Caki2 (cell line): Measurements from ENCODE around the gene NHLH1. TPM values are rescaled to one million over a fixed set of nuclear protein-coding genes. Genes with fewer than 3 reads are reported as not detected.

Experiments
- DNase-seq: peaks from one replicate; pipeline ENCODE4 v3.0.0-alpha.2; 2015; ENCODE audit warnings: low read depth
- in situ Hi-C: cut with HindIII; loops from 2 replicates; pipeline ENCODE4 v1.10.0; 2016; ENCODE audit warnings: low sequenced_read_pairs, low pct_unique_long_range_greater_than_20kb, mixed read lengths
- total RNA-seq: library from RNA; depleted of rRNA; stranded (reverse); fragments of >200 nt; shearing (Covaris generic); gene quantifications from 2 replicates; pipeline ENCODE4 v1.2.3, GENCODE V29; 2014; ENCODE audit warnings: low replicate concordance

NHLH1 gene
- total RNA-seq, 1 experiment from 2014 or later, result not detected

DNA sequence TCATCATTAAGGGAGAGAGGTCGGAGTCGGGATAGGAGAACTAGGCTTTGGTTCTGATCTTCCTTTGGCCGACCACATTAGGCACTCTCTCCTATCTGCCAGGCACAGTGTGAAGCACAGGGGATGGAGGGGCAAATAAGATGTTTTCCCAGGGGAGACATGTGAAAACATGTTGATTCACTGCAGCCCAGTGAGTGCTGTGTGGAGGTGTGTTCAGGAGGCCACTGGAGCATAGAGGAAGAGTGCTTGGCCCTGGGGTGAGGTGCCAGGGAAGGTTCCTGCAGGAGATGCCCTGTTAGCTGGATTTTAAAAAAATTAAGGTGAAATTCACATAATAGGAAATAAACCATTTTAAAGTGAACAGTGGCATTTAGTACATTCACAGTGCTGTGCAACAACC, 37.2 kb downstream of the NHLH1 start:
- in situ Hi-C loops, result no loop called here
- no peak for DNase-seq

DNA sequence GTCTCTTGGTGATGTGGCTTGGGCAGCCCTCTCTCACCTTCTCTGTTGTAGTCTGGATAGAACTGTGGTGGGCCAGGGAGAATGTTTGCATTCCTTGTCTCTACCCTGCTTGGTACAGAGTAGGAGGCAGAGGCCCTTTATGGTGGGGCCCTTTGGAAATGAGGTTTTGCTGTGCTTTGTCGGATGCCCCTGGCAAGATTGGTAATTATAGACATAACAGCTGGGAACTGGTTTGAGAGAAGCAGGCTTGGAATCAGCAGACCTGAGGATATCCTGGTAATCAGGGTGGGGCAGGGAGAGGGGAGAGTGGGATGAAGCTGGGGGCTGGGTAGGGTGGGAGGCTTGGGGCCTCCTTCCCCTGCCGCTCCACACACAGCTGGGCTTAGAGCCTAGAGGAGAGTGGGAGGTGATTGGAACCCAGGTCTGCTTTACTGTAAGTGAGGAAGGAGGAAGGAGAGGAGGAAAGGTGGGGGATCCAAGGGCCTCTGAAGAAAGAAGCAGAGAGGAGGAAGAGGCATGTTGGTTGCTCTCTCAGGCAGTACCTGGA, 38.5 kb downstream of the NHLH1 start:
- no peak for DNase-seq
- in situ Hi-C loops, result no loop called here

DNA sequence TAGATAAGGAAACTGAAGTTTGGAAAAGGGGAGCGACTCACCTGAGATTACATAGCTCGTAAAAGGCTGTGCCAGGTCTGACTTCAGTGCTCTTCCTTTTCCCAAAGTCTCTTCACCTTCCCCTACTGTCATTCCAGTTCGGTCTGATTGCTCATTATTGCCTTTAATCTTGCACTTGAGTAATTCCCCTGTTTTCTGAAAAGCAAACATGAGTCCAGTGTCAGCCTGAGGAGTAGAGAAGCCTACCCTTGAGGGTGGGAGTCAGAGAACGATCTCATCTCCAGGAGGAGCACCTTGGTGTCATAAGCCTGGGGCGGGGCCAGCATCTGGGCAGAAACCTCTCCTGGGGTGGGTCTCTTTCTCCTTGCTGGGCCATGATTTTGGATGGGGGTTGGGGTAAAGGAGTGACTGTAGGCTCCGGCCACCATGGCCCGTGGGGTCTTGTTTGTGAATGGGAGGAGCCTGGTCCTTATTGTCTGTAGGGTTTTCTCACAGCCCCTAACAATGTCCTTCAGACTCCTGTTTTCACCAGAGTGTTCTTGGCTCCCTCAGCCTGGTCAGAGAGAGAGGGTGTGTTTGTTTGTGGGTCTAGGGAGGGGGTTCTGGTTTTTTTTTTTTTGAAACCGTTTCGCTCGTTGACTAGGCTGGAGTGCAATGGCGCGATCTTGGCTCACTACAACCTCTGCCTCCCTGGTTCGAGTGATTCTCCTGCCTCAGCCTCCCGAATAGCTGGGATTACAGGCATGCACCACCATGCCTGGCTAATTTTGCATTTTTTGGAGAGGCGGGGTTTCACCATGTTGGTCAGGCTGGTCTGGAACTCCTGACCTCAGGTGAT, 39.5 kb downstream of the NHLH1 start:
- in situ Hi-C loops, result no loop called here
- no peak for DNase-seq

DNA sequence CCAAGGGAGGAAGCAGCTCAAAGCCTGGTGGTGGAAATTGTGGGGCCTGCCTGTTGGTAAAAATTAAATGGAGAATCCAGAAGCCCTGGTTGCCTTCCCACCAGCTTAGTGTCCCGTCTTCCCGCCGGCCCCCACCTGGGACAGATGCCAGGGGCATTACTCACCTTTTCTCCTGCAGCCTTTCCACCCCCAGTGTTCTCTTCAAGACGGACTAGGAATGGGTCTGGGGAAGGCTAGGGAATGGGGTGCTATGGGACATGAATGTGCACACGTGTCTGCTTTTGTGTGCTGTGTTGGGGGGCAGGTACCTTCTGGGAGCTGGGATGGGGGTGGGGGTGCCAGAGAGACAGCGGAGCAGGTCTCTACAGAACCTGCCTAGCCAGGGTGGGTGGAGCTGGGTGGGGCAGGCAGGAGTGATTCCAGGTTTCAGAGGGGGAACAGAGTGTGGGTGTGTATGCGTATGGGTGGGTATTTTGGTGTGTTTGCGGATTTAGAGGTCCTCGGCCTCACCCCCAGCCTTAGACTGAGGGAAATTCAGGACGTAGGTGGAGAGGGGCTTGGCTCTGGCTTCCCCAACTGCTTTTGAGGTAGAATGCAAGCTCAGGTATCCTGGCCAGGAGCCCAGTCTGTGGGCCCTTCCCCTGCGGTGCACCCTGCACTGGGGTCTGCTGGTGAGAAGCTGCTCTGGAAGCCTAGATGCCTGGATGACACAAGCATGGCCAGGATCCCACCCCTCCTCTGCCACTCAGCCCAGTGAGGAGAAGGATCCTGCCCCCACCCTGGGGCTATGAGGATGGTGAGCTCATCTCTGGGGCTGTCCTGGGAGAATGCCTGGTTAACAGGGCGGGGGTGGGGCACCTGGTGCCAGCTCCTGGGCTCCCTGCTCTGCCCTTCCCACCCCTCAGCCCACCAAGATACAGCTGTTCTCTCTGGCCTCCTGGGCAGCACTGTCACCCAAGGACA, 41.2 kb downstream of the NHLH1 start:
- DNase-seq, result no peak
- in situ Hi-C loops, result no loop called here

DNA sequence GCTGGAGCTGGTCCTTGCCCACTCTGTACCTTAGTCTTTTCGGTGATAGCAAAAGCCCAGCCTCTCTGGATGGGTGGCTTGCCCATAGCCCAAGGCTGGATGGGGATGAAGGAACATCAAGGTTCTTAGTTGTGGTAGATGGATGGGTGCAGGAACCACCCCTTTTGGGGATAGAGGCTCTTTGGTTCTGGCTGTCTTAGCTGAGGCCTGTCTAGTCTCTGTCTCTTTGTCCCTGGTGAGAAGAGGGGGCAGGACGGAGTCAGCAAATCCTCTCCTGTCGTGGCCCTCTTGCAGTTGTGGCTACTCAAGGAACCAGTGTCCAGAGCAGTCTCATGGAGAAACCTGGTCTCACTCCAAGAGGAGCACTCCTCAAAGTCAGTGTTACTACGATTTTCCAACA, 42.0 kb downstream of the NHLH1 start:
- DNase-seq, result no peak
- in situ Hi-C loops, result no loop called here

DNA sequence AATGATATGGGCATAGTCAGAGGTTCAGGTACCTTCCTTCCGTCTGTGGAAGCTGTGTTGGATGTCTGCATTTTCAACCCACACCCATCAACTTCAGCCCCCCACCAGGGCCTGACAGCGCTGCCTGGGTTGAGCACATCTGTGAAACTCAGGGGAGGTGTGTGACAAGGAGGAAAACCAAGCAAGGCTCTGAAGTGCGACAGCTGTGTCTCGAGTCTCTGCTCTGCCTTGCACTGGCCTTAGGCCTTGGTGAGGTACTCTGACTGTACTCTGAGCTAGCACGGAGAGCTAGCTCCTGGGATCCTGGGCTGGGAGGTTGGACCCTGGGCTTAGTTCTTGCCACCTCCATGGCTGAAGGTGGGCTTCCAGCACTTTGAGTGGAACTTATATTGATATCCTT, 42.6 kb downstream of the NHLH1 start:
- no peak for DNase-seq
- in situ Hi-C loops, result no loop called here

DNA sequence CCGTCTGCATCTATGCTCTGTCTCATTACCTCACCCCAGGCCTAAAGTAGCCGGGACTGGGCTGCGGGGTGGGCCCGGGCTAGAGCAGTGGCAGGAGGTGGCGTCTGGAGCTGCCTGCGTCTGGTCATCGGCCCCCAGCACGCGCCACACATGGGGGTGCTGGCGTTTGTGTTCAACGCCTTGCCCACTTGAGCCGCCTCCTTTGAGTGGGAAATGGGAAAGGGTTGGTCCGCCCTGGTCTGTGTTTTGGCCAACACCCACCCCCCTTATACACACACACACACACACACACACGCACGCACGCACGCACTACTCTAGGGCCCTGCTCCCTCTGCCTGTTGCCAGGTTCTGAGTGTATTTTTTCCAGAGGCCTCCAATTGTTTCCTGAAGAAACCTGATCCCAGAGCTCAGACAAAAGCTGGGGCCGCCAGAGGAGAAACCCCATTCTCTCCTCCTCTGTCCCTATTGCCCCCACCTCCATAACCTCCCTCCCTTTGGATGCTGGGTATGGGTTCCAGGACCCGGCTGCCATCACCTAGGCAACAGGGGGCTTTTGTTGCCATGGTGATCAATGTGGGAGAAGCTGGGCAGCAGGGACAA, 43.6 kb downstream of the NHLH1 start:
- no peak for DNase-seq
- in situ Hi-C loops, result no loop called here

DNA sequence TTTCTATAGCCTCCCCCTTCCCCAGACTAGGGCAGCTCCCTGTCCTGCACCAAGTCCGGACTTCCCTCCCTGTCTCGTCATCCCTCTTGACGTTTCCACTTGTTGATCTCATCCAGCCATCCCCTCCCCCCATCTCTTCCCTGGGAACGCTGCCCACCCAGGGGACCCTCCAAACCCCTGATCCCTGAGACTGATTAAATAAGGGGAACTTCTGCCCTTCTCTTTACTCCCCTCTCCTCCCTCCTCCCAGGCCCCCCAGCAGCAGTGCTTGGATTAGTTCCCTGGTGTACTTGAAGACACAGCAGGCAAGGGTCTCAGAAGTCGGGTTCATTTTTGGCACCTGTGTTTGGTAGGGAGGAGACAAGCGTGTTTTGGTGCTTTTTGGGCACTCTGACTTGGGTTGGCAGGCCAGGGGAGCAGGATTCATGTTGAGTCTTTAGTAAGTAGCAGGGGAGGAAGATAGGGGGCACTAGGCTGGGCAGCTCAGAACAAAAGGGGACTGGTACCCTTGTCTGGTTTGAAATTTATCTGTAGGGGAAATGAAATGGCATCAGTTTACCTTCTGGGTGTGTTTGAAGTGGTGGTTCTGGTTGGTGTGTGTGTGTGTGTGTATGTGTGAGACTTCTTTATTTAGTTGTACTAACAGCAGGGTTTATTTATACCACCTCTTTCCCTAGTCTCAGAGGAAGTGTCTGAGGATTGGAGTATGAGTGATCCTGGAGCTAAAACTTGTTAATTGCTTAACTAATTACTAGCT, 44.6 kb downstream of the NHLH1 start:
- in situ Hi-C loops, result no loop called here
- DNase-seq, result no peak

DNA sequence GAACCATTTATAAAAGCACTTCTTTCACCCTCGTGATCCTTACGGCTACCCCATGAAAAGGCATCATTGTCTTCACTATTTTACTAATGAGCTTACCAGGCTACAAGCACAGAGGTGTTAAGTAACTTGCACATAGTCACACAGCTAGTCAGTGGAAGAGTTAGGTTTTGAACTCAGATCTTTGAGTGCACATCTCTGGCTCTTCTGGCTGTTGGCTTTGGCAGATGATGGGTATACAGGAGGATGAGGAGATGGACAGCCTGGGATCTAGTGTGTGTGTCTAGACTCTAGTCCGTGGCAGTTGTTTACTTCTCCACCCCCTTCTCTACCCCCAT, 45.1 kb downstream of the NHLH1 start:
- DNase-seq, result no peak
- in situ Hi-C loops, result no loop called here

DNA sequence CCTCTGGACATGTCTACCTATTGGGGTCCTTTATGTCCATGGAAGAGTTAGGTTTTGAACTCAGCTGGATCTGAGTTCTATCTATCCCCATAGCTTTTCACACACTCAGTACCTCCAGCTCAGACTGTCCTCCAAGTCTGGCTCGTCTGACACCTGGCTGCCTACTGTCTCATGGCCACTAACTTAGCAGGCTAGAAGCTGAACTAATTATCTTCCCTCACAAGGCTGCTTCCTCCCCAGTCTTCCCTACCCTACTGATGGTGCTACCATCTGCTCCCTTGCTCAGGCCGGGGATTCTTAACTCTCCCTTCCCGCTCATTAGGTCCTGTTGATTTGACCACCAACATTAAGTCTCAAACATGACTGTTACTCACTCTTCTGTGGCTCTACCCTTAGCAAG, 46.8 kb downstream of the NHLH1 start:
- in situ Hi-C loops, result no loop called here
- no peak for DNase-seq

DNA sequence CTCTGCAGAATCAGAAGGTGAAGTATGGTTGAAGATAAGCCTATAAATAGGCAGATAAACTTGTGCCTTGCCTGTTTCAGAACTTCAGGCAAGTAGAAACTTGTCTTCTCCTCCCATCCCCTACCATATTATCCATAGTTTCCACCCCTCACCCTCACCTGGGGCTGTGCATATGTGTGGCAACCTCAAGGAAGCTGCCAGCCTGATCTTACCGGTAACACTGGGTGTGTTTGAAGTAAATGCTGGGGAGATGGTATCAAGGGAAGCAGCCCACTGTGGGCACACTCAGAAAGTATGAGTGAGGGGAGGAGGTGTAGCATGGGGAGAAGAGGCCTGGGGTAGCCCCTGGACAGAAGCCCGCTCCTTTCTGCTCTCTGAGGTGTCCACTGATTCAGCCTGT, 48.0 kb downstream of the NHLH1 start:
- DNase-seq, result no peak
- in situ Hi-C loops, result no loop called here

DNA sequence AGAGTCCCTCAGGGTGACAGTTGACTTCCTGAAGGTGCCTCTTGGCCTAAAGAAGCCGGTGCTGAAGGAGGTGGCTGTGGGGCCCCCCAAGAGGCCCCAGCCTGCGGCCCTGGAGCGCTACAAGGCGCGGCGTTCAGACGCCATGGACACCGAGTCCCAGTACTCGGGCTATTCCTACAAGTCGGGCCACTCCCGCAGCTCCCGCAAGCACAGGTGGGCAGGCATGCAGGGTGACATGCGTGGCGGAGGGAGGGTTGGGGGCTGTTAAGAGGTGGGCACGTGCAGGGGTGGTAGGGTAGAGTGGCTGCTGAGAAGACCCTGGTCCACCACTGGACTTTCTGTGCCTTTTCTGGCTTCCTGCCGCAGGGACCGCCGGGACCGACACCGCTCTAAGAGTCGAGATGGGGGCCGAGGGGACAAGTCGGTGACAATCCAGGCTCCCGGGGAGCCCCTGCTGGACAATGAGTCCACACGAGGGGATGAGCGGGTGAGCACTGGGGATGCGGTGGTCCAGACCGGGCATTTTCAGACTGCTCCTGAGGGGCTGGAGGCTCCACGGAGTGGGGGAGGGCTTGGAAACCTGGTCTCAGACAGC, 48.9 kb downstream of the NHLH1 start:
- DNase-seq, result no peak
- in situ Hi-C loops, result no loop called here

DNA sequence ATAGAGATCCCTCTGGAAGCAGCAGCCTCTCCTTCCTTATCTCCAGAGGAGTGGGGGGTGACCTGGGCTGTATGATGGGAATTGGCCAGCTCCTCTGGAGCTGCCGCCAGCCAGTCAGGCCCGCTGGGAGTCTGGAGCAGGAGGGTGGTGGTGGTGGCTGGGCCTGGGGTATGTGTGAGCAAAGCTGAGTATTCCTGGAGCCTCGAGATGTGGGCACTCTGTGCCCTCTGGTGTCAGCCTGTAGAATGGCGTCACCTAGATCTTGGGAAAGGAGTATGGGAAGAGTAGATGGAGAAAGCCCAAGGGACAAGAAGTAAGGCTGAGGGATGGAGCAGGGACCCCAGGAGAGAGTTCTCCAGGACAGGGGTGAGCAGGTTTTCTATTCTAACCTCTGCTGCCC, 49.5 kb downstream of the NHLH1 start:
- in situ Hi-C loops, result no loop called here
- peak; percentile 32 for DNase-seq

DNA sequence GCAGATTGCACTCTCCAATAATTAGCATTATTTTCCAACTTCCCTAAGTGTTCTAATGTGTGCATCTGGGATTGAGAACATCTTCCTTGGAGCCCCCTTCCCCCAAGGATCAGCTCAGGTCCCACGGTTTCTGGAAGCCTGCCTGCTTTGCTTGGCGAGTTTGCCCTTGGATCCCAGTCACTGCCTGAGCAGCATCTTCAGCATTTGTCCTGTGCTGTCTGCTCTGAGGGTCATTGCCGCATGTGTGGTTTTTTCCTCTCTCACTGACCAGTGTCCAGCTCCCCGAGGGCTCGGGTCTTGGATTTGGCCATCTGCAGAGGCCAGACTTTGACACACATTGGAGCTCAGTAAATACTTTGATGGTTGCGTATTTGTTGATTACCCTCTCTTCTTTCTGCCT, 51.6 kb downstream of the NHLH1 start:
- no peak for DNase-seq
- in situ Hi-C loops, result no loop called here

DNA sequence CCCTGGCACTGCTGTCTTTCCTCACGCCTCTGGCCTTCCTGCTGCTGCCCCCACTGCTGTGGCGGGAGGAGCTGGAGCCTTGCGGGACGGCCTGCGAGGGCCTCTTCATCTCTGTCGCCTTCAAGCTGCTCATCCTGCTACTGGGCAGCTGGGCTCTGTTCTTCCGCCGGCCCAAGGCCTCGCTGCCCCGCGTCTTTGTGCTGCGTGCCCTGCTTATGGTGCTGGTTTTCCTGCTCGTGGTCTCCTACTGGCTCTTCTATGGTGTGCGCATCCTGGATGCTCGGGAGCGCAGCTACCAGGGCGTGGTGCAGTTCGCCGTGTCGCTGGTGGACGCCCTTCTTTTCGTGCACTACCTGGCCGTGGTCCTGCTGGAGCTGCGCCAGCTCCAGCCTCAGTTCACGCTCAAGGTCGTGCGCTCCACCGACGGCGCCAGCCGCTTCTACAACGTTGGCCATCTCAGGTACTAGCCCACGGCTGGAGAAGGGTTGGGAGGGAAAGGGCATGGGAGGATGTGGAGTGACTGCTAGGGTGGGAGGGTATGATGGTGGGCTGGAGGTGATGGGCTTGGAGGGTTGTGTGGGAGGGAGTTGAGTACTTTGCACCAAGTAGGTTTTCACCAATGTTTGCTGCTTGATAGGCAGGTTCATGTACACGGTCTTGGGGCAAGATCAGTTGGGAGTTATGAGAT, 52.4 kb downstream of the NHLH1 start:
- in situ Hi-C loops, result no loop called here
- DNase-seq, result no peak

DNA sequence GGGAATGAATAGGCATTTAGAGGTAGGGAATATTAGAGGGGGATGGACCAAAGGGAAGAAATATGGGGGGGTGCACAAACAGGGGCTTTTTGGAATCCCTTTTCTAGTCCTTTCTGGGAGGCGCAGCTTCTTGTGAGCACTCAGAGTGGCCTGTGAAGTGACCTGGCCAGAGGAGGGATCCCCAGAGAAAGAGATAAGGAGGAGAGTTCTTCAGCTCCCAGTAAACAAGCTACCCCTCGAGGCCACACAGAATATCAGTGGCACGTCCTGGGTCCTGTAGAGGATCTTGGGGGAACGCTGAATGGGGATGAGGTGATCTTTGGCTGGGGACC, 52.9 kb downstream of the NHLH1 start:
- in situ Hi-C loops, result no loop called here
- no peak for DNase-seq
